Right atrium auricular region (tissue), 2 donors: ENCODE measurements around the gene GPR31. TPM values are rescaled to one million over a fixed set of nuclear protein-coding genes. Genes with fewer than 3 reads are reported as not detected.

Experiments
- DNase-seq: peaks from one replicate; pipeline ENCODE4 v3.0.0-alpha.2; 2019; ENCODE audit warnings: low spot score
- H3K27ac ChIP-seq, 2 donors: fragments of 200-600 bp; sonication (generic); 1 replicate in 1 of 2; 2 replicates in 1 of 2; pipeline ENCODE4 v1.5.1; 2016 to 2019
- H3K27me3 ChIP-seq, 2 donors: fragments of 200-600 bp; sonication (generic); one replicate each; pipeline versions ENCODE4 v1.5.1 to v1.6.0; 2017 to 2019
- H3K36me3 ChIP-seq: fragments of 200-600 bp; sonication (generic); one replicate; pipeline ENCODE4 v1.5.1; 2016
- H3K4me1 ChIP-seq, 2 donors: fragments of 200-600 bp; sonication (generic); one replicate each; pipeline versions ENCODE4 v1.5.1 to v1.6.0; 2017 to 2019
- H3K4me3 ChIP-seq, 2 donors: fragments of 200-600 bp; sonication (generic); 1 replicate in 1 of 2; 2 replicates in 1 of 2; pipeline ENCODE4 v1.5.1; 2017 to 2019; ENCODE audit warnings: mild to moderate bottlenecking in 1 of 2, moderate library complexity in 1 of 2
- H3K9me3 ChIP-seq, 2 donors: fragments of 200-600 bp; sonication (generic); one replicate each; pipeline ENCODE4 v1.5.1; 2019
- CTCF ChIP-seq, 2 donors: fragments of 200-600 bp; sonication (generic); IDR thresholded peaks; one replicate each; pipeline ENCODE4 v1.5.1; 2019; ENCODE audit warnings: antibody characterized with exemption in 2 of 2
- total RNA-seq, 2 donors: library from RNA; depleted of rRNA; stranded (reverse); fragments of >200 nt; gene quantifications; one replicate each; pipeline ENCODE4 v1.1.0, GENCODE V29; 2016

Gene GPR31
- total RNA-seq, 2 donors from 2014 or later: not detected

- H3K27me3 ChIP-seq: no peaks in the 10 kb centered on the region
- DNase-seq: no peak
- no peak for TF ChIP-seq CTCF (IDR thresholded peaks at IDR 0.05)
- no peaks in the 10 kb centered on the region for H3K36me3 ChIP-seq
- no peaks in the 10 kb centered on the region for H3K9me3 ChIP-seq
- H3K4me1 ChIP-seq: no peaks in the 10 kb centered on the region
- no peak overlapping the region for H3K4me3 ChIP-seq
- no peak overlapping the region for H3K27ac ChIP-seq
Observed at GRCh38 chr6:167116109-167116837, 41.5 kb downstream of the GPR31 start.

- no peak for DNase-seq
- Histone ChIP-seq H3K4me3 (no peak overlapping the region), H3K9me3 (no peaks in the 10 kb centered on the region), H3K36me3 (no peaks in the 10 kb centered on the region), H3K27ac (no peak overlapping the region), H3K27me3 (no peaks in the 10 kb centered on the region), H3K4me1 (no peaks in the 10 kb centered on the region)
- no peak for TF ChIP-seq CTCF (IDR thresholded peaks at IDR 0.05)
Observed at GRCh38 chr6:167115054-167115453, 42.7 kb downstream of the GPR31 start.

GRCh38 chr6:167113935-167114910 lies 43.6 kb downstream of the GPR31 start:
- Histone ChIP-seq H3K9me3 (no peaks in the 10 kb centered on the region), H3K27me3 (no peaks in the 10 kb centered on the region), H3K36me3 (no peaks in the 10 kb centered on the region), H3K4me3 (no peak overlapping the region), H3K4me1 (no peaks in the 10 kb centered on the region), H3K27ac (no peak overlapping the region)
- no peak for TF ChIP-seq CTCF (IDR thresholded peaks at IDR 0.05)
- DNase-seq: no peak

DNA sequence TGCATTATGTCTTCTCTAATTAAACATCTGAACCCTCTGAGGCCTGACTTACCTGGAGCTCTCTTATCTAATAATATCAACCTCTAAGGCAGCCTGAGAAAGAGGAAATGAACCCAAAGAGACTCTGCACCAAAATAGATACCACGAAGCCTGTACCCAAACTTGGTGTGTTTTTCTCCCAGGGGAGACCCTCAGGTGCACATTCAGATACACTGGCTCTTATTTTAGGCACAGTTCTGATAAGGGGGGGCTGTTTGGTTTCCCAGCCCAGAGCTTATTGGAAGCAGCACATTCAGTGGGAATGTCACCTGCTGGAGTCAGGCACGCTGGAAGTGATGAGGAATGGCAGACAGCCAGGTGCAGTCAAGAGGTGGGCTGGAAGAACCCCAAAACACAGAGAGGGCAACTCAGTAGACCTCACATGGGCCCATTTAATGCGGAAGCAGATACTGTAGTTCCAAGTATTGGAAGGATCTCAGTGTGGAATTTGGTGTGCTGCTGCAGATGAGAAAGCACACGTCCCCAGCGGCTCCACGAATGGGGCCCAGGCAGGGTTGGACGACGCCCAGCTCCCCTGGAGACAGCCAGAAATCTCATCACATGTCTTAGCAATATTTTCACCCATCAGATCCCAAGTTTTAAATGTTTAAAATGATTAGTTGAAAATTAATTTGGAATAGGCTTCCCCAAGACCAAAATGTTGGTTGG lies 44.6 kb downstream of the GPR31 start:
- Histone ChIP-seq H3K27me3 (no peaks in the 10 kb centered on the region), H3K4me3 (no peak overlapping the region), H3K27ac (no peak overlapping the region), H3K36me3 (no peaks in the 10 kb centered on the region), H3K9me3 (no peaks in the 10 kb centered on the region), H3K4me1 (no peaks in the 10 kb centered on the region)
- no peak for TF ChIP-seq CTCF (IDR thresholded peaks at IDR 0.05)
- DNase-seq: no peak

DNA sequence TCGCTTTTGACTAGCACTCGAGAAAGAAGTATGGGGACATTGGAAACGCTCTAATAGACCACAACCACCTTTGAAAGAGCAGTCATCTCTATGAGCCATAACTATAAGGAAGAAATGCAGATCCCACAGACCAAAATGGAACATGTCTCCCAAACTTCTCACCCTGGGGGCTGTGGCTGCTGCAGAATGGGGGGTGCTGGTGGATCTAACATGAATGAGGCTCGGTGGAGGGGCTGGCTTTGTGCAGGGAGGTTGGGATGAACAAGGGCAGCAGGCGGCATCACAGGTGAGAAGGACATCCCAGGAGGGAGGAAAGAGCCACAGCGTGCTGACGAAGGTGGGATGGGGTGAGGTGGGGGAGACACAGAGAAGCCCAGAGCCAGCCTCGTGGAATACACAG lies 45.4 kb downstream of the GPR31 start:
- DNase-seq: no peak
- Histone ChIP-seq H3K27ac (no peak overlapping the region), H3K36me3 (no peaks in the 10 kb centered on the region), H3K4me3 (no peak overlapping the region), H3K27me3 (no peaks in the 10 kb centered on the region), H3K4me1 (no peaks in the 10 kb centered on the region), H3K9me3 (no peaks in the 10 kb centered on the region)
- TF ChIP-seq CTCF (IDR thresholded peaks at IDR 0.05): no peak
